Skeletal muscle satellite cell (primary cell): ENCODE data around the gene C1orf35.

Source experiments
- H3K27me3 ChIP-seq: 2 replicates; pipeline ENCODE4 v1.7.0; 2013; ENCODE audit warnings: low read length; ENCODE audit not compliant: control insufficient read depth, insufficient read depth
- H3K36me3 ChIP-seq: 2 replicates; pipeline ENCODE4 v1.7.0; 2013; ENCODE audit warnings: mild to moderate bottlenecking, control low read depth, low read length; ENCODE audit not compliant: insufficient read depth
- H3K4me1 ChIP-seq: 2 replicates; pipeline ENCODE4 v1.7.0; 2013; ENCODE audit warnings: low read length; ENCODE audit not compliant: control insufficient read depth, insufficient read depth
- H3K4me2 ChIP-seq: 2 replicates; pipeline ENCODE4 v1.7.0; 2013; ENCODE audit warnings: mild to moderate bottlenecking, low read length
- H3K4me3 ChIP-seq: 2 replicates; pipeline ENCODE4 v1.7.0; 2013; ENCODE audit warnings: low read length
- H3K9ac ChIP-seq: 2 replicates; pipeline ENCODE4 v1.7.0; 2013; ENCODE audit warnings: mild to moderate bottlenecking, low read depth, low read length, moderate library complexity
- H3K9me3 ChIP-seq: replicated peaks from 2 replicates; pipeline ENCODE4 v1.7.0; 2013; ENCODE audit warnings: mild to moderate bottlenecking, control low read depth, low read length

C1orf35 gene

GRCh38 chr1:228107636-228108035, 4.5 kb upstream of the C1orf35 start:
- H3K4me1 ChIP-seq = peaks cover 20% of the 10 kb centered on the region
- H3K36me3 ChIP-seq = peaks cover 7% of the 10 kb centered on the region
- no peak overlapping the region for H3K9ac ChIP-seq
- H3K4me3 ChIP-seq = no peak overlapping the region
- peak overlapping the region; percentile 97 for H3K4me2 ChIP-seq
- H3K27me3 ChIP-seq = no peaks in the 10 kb centered on the region
- no peaks in the 10 kb centered on the region for H3K9me3 ChIP-seq

GRCh38 chr1:228106800-228107054, 3.6 kb upstream of the C1orf35 start:
- H3K4me3 ChIP-seq = no peak overlapping the region
- H3K4me2 ChIP-seq = no peak overlapping the region
- H3K27me3 ChIP-seq = no peaks in the 10 kb centered on the region
- H3K36me3 ChIP-seq = peaks cover 7% of the 10 kb centered on the region
- H3K4me1 ChIP-seq = peaks cover 23% of the 10 kb centered on the region
- H3K9ac ChIP-seq = no peak overlapping the region
- H3K9me3 ChIP-seq = no peaks in the 10 kb centered on the region

- Histone ChIP-seq H3K4me1 (peaks cover 25% of the 10 kb centered on the region), H3K9ac (no peak overlapping the region), H3K4me2 (no peak overlapping the region), H3K36me3 (peaks cover 7% of the 10 kb centered on the region), H3K27me3 (no peaks in the 10 kb centered on the region), H3K9me3 (no peaks in the 10 kb centered on the region), H3K4me3 (no peak overlapping the region)
Measured at GRCh38 chr1:228105996-228106799, 3.1 kb upstream of the C1orf35 start.

- Histone ChIP-seq H3K27me3 (no peaks in the 10 kb centered on the region), H3K36me3 (peaks cover 14% of the 10 kb centered on the region), H3K4me2 (no peak overlapping the region), H3K9me3 (no peaks in the 10 kb centered on the region), H3K4me3 (no peak overlapping the region), H3K4me1 (peaks cover 25% of the 10 kb centered on the region), H3K9ac (no peak overlapping the region)
Measured at GRCh38 chr1:228105270-228105995, 2.3 kb upstream of the C1orf35 start.

- H3K9me3 ChIP-seq = no peaks in the 10 kb centered on the region
- H3K4me2 ChIP-seq = no peak overlapping the region
- no peak overlapping the region for H3K4me3 ChIP-seq
- no peak overlapping the region for H3K9ac ChIP-seq
- peaks cover 22% of the 10 kb centered on the region for H3K36me3 ChIP-seq
- no peaks in the 10 kb centered on the region for H3K27me3 ChIP-seq
- H3K4me1 ChIP-seq = peaks cover 22% of the 10 kb centered on the region
Measured at GRCh38 chr1:228104526-228105269, 1.6 kb upstream of the C1orf35 start.

GRCh38 chr1:228101994-228102790, 933 bp downstream of the C1orf35 start:
- Histone ChIP-seq H3K9me3 (no peaks in the 10 kb centered on the region), H3K4me2 (peak overlapping the region; percentile 96), H3K36me3 (peaks cover 47% of the 10 kb centered on the region), H3K4me1 (peaks cover 15% of the 10 kb centered on the region), H3K27me3 (no peaks in the 10 kb centered on the region), H3K4me3 (peak overlapping the region; percentile 95), H3K9ac (peak overlapping the region; percentile 82)

- Histone ChIP-seq H3K36me3 (peaks cover 49% of the 10 kb centered on the region), H3K9me3 (no peaks in the 10 kb centered on the region), H3K27me3 (no peaks in the 10 kb centered on the region), H3K4me3 (peak overlapping the region; percentile 95), H3K9ac (peak overlapping the region; percentile 82), H3K4me2 (peak overlapping the region; percentile 96), H3K4me1 (peaks cover 15% of the 10 kb centered on the region)
Measured at GRCh38 chr1:228101614-228101993, 1.5 kb downstream of the C1orf35 start.

- peak overlapping the region; percentile 96 for H3K4me2 ChIP-seq
- H3K27me3 ChIP-seq = no peaks in the 10 kb centered on the region
- peaks cover 50% of the 10 kb centered on the region for H3K36me3 ChIP-seq
- H3K4me3 ChIP-seq = peak overlapping the region; percentile 95
- no peaks in the 10 kb centered on the region for H3K9me3 ChIP-seq
- H3K9ac ChIP-seq = no peak overlapping the region
- peaks cover 15% of the 10 kb centered on the region for H3K4me1 ChIP-seq
Measured at GRCh38 chr1:228100822-228101613, 2.1 kb downstream of the C1orf35 start.

GRCh38 chr1:228099331-228099732, 3.8 kb downstream of the C1orf35 start:
- peaks cover 61% of the 10 kb centered on the region for H3K36me3 ChIP-seq
- H3K4me3 ChIP-seq = no peak overlapping the region
- peaks cover 7% of the 10 kb centered on the region for H3K9me3 ChIP-seq
- H3K27me3 ChIP-seq = no peaks in the 10 kb centered on the region
- H3K4me1 ChIP-seq = peaks cover 15% of the 10 kb centered on the region
- no peak overlapping the region for H3K9ac ChIP-seq
- H3K4me2 ChIP-seq = no peak overlapping the region

- H3K36me3 ChIP-seq = peaks cover 69% of the 10 kb centered on the region
- H3K4me2 ChIP-seq = no peak overlapping the region
- peaks cover 9% of the 10 kb centered on the region for H3K9me3 ChIP-seq
- H3K27me3 ChIP-seq = no peaks in the 10 kb centered on the region
- no peak overlapping the region for H3K9ac ChIP-seq
- no peak overlapping the region for H3K4me3 ChIP-seq
- peaks cover 6% of the 10 kb centered on the region for H3K4me1 ChIP-seq
Measured at GRCh38 chr1:228098323-228098931, 4.7 kb downstream of the C1orf35 start.
